GM12873 (cell line): ENCODE results near the gene MVB12B.
A peak's percentile ranks its signal among the peaks of the same experiment; 100 is the strongest.

Experiments
- TF ChIP-seq, protein P1 (sequence below): IDR thresholded peaks from 2 replicates; pipeline ENCODE4 v1.5.1; 2012; ENCODE audit warnings: low read depth, mild to moderate bottlenecking, moderate library complexity, low read length, control low read depth; ENCODE audit not compliant: insufficient read depth; ENCODE audit errors: missing control alignments

MVB12B gene

DNA sequence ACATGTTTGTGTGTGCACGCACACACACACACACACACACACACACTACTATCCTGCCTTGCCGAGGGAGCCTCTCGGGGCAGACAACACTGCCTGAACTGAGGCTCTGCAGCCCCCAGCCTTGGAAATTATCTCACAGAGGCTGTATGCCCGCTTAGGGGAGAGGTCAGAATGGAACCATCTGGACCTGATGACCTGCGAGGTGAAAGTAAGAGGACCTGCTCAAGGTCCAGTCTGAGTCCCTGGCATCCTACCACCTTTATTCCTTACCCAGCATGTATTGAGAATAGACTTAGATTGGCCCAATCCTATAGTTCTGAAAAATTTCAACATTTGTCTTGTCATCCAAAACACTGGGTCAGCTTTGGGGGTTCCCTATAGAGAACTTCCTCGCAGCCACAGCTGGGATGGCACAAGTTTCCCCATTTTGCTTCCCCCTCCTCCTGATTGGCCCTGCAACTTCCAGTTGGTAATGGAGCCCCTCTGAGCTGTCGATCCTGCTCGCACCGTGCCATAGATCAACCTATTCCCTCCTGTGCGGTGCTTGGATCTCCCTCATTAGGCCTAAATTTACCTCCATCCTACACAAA, 10.2 kb downstream of the MVB12B start:
- TF ChIP-seq, protein P1, sequence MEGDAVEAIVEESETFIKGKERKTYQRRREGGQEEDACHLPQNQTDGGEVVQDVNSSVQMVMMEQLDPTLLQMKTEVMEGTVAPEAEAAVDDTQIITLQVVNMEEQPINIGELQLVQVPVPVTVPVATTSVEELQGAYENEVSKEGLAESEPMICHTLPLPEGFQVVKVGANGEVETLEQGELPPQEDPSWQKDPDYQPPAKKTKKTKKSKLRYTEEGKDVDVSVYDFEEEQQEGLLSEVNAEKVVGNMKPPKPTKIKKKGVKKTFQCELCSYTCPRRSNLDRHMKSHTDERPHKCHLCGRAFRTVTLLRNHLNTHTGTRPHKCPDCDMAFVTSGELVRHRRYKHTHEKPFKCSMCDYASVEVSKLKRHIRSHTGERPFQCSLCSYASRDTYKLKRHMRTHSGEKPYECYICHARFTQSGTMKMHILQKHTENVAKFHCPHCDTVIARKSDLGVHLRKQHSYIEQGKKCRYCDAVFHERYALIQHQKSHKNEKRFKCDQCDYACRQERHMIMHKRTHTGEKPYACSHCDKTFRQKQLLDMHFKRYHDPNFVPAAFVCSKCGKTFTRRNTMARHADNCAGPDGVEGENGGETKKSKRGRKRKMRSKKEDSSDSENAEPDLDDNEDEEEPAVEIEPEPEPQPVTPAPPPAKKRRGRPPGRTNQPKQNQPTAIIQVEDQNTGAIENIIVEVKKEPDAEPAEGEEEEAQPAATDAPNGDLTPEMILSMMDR: no peak

DNA sequence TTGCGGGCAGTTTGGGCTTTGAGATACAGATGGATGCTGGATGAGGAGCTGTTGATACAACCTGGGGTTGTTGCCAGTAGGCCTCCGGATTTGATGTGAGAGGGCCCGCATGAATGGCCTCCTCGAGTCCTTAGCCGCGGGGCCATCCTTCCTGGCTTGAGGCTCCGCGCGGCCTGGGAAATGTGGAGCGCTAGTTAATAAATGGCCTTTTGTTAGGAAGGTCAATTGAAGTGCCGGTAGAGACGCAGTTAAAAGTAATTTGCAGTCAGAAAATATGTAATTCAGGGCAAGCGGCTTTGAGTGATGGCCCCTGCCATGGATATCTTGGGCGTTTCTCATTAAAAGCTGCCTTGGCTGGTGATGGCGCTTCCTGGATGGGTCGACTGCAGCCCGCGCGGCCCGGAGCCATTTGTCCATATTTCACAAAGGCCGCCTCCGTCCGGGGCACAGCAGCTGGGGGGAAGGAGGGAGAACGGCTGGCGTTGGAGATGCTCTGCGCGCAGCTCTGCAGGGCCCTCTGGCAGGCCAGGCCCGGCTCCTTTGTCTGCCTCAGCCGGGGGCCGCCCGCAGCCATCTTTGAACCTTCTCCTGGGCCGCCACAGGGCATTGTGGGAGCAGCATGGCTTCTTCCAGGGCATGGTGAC, 11.2 kb downstream of the MVB12B start:
- TF ChIP-seq, protein P1: no peak

DNA sequence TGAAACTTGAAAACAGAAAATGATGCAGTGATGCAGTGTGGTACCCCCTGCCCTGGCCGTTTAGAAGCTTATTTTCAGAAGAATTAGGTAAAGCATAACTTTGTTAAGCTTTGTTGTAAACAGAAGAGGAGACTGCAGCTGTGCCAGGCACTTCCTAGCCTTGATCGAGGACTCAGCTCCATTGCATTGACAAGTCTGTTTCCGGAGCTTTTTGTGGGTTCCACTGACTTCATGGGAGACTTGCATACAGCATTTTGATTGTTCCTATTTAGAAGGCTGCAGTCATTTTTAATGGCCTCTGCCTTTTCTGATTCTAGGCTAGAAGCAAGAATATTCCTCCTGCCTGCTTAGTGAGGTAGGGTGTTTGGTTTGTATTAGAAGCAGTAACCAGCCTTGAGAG, 12.3 kb downstream of the MVB12B start:
- TF ChIP-seq, protein P1: no peak

DNA sequence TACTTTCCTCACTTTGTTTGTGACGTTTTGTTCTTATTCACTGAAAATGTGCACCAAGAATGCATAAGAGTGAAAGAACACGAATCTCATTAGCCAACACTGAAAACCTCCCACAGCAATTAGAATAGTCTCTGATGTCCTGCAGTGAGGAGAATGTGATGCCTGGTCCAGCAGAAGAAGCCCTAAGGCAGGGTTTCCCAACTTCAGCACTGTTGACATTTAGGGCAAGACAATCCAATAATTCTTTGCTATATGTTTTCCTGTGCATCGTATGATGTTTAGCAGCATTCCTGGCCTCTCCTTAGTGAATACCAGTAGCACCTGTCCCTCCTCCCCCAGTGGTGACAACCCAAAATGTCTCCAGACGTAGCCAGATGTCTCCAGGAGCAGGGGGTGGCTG, 14.8 kb downstream of the MVB12B start:
- TF ChIP-seq, protein P1: no peak

DNA sequence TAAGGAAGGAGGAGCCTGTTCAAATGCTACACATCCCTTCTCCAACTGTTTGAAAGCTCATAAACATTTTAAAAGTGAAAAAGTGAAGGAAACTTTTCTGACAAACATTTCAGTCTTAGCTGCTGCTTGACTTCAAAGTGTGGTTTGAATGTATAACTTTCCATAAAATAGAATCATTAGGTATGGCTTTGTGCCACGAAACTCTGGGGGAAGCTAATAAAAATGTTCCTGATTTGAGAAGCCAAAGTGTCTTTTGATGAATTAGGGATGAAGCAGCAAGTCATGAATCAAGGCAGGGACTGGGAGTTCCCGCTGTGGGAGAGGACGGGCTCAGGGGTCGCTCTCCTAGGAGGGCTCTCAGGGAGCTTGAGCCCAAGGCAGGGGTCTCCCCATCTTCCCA, 15.3 kb downstream of the MVB12B start:
- TF ChIP-seq, protein P1: no peak

DNA sequence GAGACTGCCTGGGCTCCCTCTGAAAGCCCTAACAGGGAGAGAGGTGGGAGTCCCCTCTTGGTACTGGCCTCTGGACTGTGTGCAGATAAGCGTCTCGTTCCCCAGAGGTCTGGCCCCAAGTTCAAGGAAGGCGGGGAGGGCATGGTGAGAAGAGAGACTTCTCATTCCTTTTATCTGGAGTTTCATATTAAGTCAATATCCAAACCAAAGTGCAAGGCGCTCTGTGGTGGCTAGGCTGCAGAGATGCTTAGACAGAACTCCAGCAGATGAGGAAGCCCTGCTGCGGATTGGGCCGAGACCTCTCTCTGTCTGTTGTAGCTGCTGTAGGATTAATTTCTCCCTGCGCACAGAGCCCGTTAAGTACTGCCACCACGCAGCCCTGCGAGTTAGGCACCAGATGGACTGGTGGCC, 16.0 kb downstream of the MVB12B start:
- TF ChIP-seq, protein P1: peak; percentile 2

DNA sequence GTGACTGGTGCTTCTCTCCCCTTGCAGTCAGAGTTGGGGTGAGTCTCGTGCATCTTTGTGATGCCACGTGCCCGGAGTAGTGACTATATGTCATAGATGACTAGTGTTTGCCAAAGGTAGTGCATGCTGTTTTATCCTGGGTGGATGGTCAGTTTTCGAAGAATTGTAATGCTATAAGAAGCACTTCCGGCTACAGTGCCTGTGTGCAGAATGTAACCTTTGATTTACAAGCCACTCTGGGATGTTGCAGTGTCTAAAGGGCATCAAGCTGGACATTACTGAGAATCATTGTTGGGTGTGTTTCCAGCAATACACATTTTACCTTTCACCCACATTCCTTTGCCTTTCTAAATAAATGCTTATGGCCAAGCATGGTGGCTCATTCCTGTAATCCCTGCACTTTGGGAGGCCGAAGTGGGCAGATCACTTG, 16.7 kb downstream of the MVB12B start:
- TF ChIP-seq, protein P1: no peak
